Hindlimb muscle (tissue), 1 donor: ENCODE measurements around the gene PATE3. TPM values are rescaled to one million over a fixed set of nuclear protein-coding genes. Genes with fewer than 3 reads are reported as not detected.

Experiments
- polyA plus RNA-seq: library from polyadenylated mRNA; unstranded; fragments of 120-200 nt; gene quantifications from one replicate; pipeline ENCODE4 v1.2.1, GENCODE V29; 2013; ENCODE audit not compliant: insufficient read length

PATE3 gene
- polyA plus RNA-seq, 1 donor = not detected

Other genes with a start within 250 kb of the PATE3 start
- gene EI24, start 218.7 kb upstream of the PATE3 start, polyA plus RNA-seq = 56.3 TPM
- gene STT3A, start 195.3 kb upstream of the PATE3 start, polyA plus RNA-seq = 104 TPM
- gene CHEK1, start 163.0 kb upstream of the PATE3 start, polyA plus RNA-seq = 8.8 TPM
- gene ACRV1, start 107.3 kb upstream of the PATE3 start, polyA plus RNA-seq = 0.18 TPM
- not detected for gene PATE1, start 41.8 kb upstream of the PATE3 start, polyA plus RNA-seq
- gene PATE2, start 9.3 kb upstream of the PATE3 start, polyA plus RNA-seq = not detected
- gene PATE4, start 45.2 kb downstream of the PATE3 start, polyA plus RNA-seq = not detected
- 4.6 TPM for gene HYLS1, start 99.5 kb downstream of the PATE3 start, polyA plus RNA-seq
- 8.9 TPM for gene PUS3, start 115.1 kb downstream of the PATE3 start, polyA plus RNA-seq
- gene DDX25, start 116.4 kb downstream of the PATE3 start, polyA plus RNA-seq = 0.62 TPM
- gene VSIG10L2, start 157.9 kb downstream of the PATE3 start, polyA plus RNA-seq = not detected